GOT3 (cell line): ENCODE measurements around the gene MRPS7.
"Not testable (repeated sequence)": the region's sequence is repeated elsewhere in the genome, so short reads cannot be mapped to it uniquely, and the experiment has no call there.

Experiments used
- DNase-seq: peaks from one replicate; lab custom pipeline; 2025; ENCODE audit warnings: mixed read lengths; lab: John Stamatoyannopoulos, UW

MRPS7 gene

DNA sequence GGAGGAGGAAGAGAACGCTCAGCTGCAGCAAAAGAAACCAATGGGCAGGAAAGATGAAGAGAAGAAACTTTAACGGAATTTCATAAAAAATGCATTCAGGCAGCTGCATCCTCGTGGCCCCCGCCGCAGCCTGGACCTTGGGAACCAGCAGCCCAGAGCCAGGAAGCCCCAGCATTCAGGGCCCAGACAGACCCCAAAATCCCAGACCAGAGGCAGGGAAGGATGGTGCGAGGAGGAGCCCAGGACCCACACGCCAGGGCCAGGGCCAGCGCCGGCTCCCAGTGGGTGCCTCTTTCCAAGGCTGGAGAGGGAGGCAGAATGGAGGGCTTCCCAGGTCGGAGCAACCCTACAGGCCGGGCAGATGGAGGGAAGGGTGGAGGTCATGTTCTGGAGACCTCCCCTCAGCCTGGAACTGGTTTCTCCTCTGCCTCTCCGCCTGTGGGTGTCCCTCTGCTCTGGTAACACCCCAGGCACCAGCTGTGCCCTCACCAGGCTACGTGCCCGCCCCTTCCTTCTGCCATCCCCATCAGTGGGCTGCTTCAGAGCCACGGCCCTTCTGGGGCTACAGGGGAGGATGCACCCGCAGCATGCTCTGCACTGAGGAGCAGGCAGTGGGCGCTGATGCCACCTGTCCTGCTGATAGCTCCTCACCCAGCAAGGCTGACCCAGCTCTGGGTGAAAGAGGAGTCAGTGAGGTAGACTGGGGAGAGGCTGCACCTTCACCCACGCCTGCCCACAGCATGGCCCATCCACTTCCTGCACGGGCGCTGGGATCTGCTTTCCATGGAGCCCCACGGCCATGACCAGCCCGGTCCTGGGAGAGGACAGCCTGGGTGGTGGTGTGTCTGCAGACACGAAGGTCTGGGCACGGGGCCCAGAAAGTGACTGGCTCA is 10.5 kb downstream of the MRPS7 start:
- no peak for DNase-seq

DNA sequence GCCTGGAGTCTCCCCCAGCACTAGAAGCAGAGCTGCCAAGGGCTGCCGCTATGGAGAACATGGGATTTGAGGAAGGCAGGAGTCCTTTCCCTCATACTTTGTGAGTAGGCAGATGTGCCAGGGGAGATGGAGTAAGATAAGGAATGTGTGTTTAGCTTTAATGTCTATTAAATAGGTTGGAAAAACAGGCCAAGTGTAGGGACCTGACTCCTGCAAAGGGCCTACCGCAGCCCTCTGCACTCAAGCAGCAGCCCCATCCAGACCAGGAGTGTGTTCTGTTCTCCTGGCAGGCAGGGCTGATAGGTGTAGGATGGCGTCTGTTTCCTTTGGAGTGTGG is 11.1 kb downstream of the MRPS7 start:
- DNase-seq, result no peak

DNA sequence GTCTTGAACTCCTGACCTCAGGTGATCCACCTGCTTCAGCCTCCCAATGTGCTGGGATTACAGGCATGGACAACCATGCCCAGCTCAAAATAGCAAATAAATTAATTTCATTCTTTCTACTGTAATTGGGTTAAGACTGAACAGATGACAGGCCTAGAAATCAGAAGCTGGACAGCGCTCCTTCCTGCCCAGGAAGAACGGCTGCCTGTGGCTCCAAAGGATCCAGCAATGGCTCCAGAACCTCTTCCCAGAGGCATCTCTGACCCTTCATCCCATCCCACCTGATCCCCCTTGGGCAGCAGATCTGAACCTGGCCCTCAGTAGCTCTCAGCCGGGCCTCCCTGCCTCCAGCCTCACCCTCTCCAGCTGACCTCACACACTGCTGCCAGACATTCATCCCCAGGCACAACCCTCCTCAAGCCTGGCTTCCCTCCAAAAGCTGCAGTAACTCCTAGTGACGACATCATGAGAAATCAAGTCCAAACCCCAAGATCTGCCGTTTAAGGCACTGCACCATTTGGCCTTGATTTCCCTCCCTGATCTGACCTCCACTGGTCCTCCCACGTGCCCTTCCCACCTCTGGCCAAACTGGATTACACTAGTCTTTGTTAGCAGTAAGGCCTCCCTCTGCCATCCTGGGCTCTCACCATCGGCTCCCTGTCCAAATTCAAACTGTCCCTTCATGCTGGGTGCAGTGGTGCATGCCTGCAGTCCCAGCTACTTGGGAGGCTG is 12.5 kb downstream of the MRPS7 start:
- DNase-seq, result no peak

DNA sequence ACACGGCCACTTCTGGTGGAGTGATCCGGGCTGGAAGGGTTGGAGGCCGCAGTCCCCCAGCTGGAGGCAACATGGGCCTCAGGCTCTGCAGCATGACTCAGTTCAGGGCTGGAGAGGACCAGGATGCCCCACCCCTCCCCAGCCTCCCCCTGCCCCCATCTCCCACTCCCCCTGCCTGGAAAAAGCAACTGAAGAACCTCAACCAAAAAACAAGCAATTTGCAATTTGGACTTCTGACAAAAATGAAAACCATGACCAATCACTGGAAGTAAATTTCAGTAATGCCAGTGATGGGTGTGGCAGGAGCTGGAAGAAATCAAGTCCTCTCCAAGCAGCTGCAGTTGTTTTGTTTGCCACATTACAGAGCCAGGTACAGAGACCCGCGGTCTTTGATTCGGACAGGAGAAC is 16.0 kb downstream of the MRPS7 start:
- no peak for DNase-seq

DNA sequence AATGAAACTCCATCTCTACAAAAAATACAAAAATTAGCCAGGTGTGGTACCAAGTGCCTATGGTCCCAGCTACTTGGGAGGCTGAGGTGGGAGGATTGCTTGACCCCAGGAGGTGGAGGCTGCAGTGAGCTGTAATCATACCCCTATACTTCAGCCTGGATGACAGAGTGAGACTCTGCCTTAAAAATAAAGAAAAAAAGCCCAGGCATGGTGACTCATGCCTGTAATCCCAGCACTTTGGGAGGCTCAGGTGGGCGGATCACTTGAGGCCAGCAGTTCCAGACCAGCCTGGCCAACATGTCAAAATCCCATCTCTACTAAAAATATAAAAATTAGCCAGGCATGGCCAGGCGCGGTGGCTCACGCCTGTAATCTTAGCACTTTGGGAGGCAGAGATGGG is 18.5 kb downstream of the MRPS7 start:
- DNase-seq, result not testable (repeated sequence)

DNA sequence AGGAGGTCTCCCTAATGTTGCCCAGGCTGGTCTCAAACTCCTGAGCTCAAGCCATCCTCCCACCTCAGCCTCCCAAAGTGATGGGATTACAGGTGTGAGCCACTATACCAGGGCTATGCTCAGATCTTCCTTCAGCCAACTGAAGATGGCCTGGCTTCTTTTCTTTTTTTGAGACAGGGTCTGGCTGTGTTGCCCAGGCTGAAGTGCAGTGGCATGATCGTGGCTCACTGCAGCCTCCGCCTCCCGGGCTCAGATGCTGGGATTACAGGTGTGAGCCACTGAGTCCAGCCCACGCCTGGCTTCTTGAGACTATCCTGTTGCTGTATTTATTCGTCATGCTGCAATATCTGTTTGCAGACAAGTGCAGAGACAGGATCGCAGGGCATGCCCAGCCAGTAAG is 23.4 kb downstream of the MRPS7 start:
- no peak for DNase-seq

DNA sequence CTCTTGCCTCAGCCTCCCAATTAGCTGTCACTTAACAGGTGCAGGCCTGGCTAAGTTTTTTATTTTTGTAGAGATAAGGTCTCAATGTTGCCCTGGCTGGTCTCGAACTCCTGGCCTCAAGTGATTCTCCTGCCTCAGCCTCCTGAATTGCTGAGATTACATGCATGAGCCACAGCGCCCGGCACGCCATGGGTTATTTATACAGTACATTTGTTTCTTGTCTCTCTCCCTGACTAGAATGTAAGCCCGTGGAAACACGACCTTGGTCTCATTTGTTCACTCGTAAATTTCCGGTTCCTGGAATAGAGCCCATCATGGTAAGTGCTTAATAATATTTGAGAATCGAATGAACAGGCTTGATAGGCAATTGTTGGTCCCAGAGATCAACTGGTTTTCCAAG is 25.5 kb downstream of the MRPS7 start:
- no peak for DNase-seq

DNA sequence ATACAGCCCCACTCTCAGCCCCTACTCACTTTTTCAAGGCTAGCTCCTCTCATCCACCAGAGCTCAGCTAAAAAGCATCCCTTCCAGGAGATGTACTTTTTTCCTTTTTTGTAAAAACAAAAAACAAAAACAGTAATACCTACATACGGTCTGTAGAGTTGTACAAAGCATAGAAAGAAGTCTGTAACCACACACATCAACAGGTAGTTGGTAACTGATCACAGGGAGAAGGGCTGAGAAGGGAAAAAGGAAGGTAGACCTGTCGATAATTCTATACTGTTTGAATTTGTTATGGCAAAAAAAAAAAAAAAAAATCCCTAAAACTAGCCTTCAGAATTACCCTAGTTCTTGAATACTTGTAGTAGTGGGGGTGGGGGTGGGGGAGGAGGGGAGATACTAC is 26.7 kb downstream of the MRPS7 start:
- DNase-seq, result no peak

DNA sequence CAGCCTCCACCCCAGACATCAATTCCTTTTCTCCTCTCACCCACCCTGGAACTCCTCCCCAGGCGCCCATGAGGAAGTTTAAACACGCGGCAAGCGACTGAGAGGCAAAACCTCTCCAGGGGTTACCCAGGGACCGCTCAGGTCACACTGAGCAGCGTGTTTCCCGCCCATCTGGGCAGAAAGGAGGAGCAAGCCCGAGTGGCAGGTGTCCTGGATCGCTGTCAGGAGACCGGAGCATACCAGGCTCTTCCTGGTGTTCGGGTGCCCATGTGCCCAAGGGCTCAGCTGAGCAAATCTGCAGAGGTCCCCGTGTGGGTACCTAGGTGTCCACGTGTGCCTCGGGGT is 27.1 kb downstream of the MRPS7 start:
- DNase-seq, result no peak

DNA sequence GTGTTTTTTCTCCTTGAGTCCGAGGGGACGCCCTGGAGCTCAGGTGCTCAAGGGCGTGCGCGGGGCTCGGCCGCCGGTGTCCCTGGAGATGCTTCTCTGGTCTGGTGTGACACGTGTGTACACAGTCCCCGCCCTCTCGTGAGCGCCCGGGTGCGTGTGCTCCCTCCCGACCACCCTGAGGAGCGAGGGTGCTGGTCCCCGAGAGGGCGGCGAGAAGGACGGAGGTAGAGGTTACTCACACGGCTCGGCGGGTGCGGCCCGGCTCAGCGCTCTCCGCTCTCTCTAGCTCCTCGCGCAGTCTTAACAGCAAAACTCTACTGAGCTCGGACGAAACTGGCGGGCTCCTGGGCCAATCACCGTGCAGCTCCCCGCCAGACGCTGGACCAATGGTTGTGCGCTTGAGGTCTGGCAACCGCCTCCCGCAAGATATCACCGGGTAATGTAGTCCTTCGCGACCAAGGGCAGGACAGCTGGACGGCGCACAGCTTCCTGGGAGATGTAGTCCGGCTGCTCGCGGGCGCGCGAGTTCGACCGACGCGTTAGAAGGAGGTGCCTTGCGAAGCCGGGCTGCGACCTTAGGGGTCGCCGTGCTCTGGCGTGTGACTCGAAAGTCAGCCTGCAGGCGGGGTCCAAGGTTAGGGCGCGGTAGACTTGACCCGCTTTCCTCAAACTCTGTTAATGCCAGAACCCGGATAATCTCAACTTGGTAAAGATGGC is 27.6 kb downstream of the MRPS7 start, which contains the start of gene SLC25A19:
TSS of gene SLC25A19 (minus strand) at position 319 of the 717 bp plus-strand sequence. CDS start 2,669 bp downstream, outside the sequence.
- peak; percentile 90 for DNase-seq

DNA sequence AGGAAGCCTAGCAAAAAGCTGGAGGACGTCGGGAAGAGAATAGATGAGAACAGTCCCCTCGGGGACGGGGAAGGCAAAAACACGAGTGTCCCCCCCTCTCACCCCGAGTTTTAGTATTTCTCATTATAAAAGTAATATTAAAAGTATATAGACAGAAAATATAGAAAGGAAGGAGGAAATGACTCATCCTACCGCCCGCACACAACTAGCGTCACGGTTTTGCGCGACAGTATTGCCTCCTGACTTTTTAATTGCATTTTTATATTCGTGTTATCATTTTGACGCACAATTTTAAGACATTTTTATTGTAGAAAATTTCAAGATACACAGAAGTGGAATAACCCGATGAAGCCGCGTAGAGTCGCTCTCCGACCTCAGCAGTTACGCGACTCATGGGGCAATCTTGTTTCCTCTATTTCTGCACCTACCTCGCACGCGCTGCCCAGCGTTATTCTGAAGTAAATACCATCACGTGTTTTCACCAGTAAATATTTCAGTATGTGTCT is 28.2 kb downstream of the MRPS7 start:
- DNase-seq, result no peak

DNA sequence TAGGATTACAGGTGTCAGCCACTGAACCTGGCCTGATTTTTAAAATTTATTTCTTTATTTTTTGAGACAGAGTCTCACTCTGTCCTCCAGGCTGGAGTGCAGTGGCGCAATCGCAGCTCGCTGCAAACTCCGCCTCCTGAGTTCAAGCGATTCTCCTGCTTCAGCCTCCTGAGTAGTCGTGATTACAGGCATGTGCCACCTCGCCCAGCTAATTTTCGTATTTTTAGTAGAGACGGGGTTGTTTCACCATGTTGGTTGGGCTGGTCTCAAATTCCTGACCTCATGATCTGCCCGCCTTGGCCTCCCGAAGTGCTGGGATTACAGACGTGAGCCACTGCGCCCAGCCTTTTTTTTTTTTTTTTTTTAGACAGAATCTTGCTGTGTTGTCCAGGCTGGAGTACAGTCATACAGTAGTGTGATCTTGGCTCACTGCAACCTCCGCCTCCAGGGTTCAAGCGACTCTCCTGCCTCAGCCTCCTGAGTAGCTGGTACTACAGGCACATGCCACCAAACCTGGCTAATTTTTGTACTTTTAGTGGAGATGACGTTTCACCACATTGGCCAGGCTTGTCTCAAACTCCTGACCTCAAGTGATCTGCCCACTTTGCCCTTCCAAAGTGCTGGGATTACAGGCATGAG is 31.2 kb downstream of the MRPS7 start:
- DNase-seq, result not testable (repeated sequence)

DNA sequence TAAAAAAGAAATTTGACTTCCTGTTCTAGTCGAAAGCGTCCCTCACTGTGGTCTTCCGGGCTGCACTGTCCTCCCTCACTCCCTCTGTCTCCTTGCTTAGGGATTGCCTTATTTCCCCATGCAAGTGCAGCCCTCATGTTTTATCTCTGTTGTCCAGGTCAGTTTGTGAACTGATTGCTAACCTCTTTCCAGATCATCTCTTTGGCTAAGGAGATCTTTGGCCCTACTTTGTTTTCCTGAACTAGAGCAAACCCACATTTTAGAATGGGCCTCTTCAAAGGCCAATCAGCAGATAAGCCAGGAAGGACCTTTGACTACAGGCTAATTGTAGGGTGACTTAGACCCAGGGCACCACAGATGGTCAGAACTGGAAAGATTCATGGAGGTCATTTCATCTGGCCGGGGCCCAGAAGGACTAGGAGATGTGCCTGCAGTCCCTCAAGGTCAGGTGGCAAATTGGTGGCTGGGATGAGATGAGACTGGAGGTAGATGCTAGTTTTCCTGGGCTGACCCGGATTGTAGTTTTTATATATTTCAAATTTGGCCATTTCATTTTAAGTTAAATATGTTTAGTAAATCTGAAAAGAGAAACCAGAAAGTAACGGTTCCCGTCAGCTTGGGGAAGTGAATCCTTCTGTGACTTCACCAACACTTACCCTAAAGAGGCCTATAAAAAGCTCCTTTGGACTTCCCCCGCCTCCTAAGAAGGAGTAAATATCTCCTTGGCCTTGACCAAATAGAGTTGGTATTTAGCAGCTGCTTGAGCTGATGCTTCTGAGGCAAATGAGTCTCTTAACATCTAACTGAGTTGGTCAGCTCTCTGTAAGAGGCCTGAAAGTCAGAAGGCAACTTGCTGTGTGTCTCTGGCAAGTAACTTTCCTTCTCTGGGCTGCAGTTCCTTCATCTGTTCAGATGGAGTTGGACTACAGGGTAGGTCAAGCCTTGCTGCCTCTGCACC is 33.8 kb downstream of the MRPS7 start:
- no peak for DNase-seq

DNA sequence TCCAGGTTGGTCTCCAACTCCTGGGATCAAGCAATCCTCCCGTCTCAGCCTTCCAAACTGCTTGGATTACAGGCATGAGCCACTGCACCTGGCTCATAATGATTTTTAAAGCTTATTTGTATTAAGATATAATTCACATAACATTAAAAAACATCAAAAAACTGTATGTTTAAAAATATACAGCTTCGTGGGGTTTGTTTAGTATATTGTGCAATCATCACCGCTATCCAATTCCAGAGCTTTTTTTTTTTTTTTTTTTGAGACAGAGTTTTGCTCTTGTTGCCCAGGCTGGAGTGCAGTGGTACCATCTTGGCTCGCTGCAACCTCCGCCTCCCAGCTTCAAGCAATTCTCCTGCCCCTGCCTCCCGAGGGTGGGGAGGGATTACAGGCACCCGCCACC is 38.6 kb downstream of the MRPS7 start:
- no peak for DNase-seq

DNA sequence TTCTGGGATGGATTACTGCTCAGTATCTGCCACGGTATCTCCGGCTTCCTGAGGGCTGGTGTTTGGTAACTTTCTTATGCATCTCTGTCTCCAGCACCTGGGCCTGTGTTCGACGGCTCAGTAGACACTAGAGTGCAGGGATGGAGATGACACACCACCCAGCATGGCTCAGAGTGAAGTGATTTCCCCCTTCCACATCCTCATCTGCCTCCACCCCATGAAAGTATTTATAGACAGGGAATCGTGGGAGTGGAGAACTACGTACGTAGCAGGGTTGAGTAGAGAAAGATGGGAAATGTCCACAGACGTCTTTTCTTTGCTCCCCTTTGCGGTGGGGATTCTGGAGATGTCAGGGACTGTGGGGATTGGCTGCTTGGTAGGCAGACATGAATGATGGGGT is 39.4 kb downstream of the MRPS7 start:
- DNase-seq, result no peak

DNA sequence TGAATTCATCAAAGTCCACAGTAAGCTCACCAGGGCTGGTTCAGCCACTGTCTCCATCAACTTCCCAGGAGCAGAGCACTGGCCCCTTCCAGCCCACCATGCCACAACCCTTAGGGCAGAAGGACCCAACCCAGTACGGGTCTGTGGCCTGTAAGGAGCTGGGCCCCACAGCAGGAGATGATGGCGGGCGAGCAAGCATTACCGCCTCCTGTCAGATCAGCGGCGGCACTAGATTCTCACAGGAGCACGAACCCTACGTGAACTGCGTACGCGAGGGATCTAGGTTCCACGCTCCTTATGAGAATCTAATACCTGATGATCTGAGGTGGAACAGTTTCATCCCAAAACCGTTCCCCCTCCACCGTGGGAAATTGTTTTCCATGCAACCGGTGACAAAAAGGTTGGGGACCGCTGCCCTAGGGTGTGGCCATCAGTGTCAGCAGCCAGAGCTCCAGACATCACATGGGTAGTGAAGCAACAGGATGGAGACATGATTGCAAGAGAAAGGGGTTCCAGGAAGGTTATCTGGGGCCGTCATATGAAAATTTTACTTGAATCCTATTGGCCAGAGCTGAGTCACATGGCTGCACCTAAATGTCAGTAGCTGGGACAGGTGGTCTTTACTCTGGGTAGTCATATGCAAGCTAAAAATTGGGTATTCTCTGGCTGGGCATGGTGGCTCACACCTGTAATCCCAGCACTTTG is 40.0 kb downstream of the MRPS7 start:
- no peak for DNase-seq

DNA sequence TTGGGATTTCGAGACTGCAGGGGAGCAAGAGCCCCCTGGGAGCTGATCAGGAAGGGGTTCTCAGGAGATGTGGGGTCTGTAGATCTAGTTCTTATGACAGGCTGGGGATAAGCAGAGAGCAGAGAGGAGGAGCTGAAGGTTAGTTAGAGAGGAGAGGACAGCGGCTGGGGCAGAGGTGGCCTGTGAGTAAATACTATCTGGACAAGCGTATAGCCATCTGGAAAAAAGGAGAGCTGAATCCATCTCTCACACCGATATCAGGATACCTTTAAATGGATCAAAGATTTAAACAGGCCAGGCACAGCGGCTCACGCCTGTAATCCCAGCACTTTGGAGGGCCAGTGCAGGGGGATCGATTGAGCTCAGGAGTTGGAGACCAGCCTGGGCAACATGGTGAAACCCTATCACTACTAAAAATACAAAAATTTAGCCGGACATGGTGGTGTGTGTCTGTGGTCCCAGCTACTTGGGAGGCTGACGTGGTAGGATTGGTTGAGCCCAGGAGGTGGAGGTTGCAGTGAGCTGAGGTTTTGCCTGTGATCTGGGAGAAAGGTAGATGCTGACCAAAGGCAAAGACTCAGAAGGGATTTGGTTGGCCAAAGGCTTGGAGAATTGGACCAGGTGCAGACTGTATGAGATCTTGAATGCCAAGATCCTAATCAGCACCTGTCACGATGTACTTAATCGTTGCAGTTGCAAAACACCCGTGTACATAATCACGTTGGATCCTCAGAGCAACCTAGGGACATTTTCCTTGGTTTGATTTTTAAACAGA is 46.5 kb downstream of the MRPS7 start:
- no peak for DNase-seq

DNA sequence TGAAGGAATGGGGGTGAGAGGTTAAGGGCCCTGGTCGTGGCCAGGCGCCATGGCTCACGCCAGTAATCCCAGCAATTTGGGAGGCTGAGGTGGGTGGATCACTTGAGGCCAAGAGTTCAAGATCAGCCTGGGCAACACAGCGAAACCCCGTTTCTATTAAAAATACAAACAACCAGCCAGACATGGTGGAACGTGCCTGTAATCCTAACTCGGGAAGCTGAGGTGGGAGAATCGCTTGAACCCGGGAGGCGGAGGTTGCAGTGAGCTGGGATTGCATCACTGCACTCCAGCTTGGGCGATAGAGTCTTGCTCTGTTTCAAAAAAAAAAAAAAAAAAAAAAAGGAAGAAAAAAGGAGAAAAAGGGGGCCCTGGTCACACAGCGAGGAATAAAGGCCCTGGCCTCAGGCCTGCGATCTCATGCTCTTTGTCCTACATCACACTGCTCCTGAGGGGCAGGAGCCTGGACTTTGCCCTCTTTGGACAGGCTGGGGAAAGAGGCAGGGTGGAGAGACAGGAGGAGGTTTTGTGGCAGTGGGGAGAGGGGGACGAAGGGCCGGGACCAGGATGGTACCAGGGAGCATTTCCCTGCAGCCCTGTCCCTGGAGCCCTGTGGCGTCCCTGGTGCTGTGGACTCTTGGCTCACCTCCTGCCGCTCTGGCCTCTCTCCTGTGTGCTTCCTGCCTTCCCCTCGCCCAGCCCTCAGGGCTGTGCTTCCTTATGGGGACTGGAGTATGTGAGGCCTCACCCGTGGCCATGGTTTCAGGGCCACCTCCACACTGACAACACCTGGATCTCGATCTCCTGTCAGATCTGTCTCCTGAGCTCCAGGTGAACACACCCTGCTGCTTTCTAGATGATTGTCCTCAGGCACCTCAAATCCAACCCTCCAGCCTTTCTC is 47.3 kb downstream of the MRPS7 start:
- DNase-seq, result no peak
